Right forelimb (tissue), 1 donor: Measurements from ENCODE around the gene CNBD2.
"Not testable (repeated sequence)": the region's sequence is repeated elsewhere in the genome, so short reads cannot be mapped to it uniquely, and the experiment has no call there.

Experiments
- DNase-seq: peaks from one replicate; pipeline ENCODE4 v3.0.0-alpha.2; 2018

The CNBD2 gene

DNA sequence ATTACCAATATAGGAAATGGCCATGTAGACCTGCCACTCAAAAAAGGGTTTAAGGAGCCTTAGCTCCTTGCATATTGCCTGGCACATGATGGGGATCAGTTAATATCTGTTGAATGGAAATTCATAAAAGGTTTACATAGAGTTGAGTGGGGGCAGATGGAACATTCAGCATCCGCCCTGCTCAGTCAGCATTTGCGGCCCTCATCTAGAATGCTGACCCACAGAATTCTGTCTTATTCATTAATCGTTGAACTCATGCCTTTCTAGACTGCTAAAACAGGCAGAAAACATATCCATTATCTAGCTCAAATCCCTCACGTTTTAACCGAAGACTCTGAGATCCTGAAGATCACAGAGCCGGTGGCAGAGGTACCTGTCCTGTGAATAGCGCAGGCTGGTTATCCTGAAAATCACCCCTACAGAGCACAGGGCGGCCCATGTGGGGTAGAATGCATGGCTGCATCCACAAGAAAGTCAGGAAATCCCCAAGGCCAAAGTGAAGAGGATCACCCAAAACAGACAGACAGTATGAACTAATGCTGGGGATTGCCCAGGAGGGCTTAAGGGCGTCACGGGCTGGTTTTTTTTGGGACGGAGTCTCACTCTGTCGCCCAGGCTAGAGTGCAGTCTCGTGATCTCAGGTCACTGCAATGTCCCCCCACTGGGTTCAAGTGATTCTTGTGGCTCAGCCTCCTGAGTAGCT is 59.9 kb downstream of the CNBD2 start:
- DNase-seq = no peak

DNA sequence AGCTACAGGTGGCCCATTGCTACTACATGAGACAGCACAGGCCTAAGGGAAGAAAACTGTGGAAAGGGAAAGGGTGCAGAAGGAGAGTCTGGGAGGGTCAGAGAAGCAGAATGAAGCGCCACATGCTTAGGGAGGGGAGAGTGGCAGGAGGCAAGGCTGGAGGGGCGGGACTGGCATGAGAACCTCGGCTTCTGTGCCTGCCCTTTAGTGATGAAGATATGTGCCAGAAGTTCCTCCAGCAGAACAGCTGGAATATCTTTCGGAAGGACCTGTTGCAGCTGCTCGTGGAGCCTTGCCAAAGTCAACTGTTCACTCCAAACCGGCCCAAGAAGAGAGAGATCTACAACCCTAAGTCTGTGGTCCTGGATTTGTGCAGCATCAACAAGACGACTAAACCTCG is 61.8 kb downstream of the CNBD2 start:
- peak; percentile 70 for DNase-seq

DNA sequence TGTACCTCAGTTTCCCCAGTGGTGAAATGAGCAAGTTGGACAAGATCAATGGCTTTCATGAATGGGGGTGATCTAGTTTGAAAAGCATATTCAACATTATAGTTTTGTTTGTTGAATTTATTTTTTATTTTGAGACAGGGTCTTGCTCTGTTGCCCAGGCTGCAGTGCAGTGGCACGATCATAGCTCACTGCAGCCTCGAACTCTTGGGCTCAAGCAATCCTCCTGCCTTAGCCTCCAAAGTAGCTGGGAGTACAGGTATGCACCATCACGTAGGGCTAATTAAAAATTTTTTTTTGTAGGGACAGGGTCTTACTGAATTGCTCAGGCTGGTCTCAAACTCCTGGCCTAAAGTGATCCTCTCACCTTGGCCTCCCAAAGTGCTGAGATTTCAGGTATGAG is 63.4 kb downstream of the CNBD2 start:
- DNase-seq = no peak

DNA sequence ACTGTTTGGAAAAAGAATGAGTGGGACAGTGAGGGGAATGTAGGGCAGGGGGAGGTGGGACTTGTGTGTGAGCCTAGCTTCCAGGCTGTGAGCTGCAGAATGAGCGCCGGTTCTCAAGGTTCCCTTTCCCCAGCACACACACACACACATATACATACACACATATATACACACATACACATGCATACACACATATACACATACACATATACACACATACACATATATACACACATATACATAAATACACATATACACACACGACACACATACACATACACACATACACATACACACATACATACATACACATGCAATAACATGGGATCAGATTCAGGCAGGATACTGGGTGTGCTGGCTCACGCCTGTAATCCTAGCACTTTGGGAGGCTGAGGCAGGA is 66.5 kb downstream of the CNBD2 start:
- no peak for DNase-seq

DNA sequence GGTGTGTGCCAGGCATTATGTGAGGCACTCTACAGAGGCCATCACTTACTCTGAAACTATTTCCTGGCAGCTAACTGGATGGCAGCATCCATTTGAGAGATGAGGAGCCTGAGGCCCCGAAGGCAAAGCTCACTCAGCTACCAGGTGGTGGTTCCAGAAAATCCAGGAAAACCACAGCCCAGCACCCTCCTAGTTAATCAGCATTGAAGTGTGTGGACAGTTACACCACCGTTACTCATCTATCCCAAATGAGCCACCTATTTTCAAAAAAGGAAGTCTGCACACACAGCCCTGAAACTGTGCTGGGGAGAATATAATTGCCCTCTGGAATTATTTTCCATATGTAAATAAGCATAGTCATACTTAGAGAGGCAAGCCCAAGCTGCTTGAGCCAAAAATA is 67.4 kb downstream of the CNBD2 start:
- DNase-seq = no peak

DNA sequence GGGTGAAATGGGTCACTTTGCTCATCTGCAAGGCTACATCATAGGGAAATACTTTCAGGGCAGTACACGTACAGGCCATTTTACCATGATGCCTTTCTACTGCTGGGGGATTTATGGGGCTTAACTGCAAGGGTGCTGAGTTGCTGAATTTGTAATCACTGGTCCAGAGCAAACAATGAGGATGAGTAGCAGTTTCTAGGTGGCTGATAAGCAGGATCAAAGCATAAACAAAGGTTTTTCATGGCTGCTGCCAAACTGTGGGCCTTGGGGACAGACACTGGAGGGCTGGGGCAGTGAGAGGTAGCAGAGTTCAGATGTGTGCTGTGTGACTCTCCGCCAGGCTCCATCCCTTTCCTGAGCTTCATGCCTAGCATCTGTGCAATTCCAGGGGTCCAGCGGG is 68.3 kb downstream of the CNBD2 start:
- DNase-seq = no peak

DNA sequence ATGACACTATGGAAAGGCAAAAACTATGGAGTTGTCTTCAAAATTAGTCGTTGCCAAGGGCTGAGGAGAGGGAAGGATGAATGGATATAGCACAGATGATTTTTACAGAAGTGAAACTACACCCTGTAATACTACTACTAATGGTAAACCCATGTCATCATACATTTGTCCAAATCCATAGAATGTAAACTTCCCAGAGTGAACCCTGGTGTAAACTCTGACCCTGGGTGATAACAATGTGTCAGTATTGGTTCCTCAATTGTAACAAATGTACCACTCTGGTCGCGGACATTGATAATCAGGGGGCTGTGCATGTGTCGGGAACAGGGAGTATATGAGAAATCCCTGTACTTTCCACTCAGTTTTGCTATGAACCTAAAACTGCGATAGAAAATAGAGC is 72.2 kb downstream of the CNBD2 start:
- DNase-seq = no peak

DNA sequence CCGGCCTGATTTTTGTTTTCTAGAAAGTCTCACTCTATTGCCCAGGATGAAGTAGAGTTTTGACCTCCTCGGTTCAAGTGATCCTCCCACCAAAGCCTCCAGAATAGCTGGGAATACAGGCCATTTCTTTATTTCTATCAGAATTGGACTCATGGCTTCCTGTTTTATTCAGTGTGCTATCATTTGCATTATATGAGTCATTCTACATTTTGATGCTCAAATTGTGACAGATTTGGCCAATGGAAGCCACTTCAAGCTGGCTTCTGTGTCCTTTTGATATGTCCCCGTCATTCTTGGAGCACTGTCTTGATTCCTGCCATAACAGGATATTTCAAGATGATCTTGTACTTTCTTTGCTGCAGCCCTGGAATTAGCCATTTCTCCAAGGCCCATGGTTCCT is 75.1 kb downstream of the CNBD2 start:
- no peak for DNase-seq

DNA sequence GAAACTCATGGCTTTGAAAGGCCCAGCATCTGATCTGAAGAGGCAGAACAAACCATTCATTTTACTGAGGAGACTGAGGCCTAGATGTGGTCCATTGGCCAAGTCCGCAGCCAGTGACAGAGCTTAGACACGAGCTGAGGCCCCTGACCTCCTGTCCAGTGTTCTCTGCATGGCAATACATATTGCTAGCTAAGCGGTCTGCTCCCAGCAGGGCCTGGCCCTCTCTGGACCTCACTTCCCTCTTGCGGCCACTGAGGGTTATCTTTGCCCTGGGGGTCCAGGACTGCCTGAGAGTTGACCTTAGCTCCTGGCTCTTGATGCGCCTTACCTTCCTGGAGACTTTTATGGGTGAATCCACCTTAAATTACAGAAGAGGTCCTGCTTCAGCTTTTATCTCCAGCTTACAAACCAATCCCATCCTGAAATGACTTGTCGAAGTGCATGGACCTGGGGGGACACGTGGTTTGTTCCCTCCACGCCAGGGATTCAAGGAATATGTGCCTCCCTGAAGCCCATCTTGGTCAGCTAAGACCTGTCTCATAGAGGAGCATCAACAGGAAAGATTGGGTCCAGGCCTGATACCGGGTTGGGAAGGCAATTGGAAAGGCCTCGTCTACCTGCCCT is 75.6 kb downstream of the CNBD2 start:
- DNase-seq = no peak

DNA sequence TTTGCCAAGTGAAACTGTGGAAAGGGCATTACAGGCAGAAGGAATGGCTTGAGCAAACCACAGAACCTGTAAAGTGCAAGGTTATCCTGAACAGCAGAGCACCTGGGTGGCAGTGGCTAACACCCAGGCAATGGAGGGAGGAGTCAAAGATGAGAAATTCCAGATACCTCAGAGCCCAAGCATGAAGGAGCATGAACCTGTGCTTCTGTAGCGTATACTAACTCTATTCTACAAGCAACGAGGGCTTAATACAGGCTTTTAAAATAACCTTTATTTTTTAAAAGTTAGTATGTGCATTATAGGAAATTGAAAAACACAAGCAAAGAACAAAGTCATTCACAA is 77.0 kb downstream of the CNBD2 start:
- peak; percentile 1 for DNase-seq

DNA sequence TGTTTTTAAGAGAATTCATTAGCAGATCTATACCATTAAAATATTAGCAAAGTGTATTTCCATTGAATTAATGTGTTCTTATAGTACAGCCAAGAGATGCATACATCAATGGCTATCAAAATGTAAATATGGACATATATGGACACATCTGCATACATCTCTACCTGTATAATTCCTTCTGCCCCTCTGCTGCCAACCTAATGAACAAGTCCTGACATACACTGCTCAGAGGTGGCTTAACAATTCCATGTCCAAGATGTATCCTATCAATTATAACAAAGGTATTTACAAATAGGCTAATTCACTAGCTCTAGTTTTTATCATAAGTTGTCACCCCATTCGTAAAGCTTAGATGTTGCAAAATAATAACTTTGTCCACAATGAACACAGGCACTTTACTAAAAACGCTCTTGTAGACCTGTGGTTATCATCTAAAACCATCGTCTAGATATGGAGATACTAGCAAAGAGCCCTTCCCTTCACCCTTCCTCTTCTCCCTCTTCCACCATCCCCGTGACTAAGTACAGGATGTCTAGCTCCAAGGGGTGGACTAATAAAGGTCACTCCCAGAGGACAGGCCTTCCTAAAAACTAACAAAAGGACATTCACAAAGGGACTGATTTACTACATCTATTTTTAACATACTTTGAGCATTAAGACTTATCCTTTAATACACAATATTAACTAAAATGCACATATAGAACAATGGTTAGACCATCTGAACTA is 77.8 kb downstream of the CNBD2 start:
- not testable (repeated sequence) for DNase-seq

DNA sequence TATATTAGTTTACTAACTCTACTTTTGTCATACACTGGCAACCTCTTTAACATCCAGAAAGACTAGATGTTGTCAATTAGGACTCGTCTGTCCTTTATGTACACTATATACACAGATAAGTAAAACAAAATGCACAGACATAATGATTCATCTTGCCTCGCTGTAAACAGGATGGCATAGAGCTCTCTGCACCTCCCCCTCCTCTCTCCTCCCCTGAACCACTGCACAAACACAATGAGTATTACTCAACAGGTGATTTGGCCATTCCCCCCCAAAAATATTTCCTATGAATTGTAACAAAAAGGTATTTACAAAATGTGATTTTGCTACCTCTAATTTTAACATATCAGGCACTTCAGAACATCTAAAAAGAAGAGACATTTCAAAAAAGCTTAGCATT is 81.0 kb downstream of the CNBD2 start:
- DNase-seq = not testable (repeated sequence)

DNA sequence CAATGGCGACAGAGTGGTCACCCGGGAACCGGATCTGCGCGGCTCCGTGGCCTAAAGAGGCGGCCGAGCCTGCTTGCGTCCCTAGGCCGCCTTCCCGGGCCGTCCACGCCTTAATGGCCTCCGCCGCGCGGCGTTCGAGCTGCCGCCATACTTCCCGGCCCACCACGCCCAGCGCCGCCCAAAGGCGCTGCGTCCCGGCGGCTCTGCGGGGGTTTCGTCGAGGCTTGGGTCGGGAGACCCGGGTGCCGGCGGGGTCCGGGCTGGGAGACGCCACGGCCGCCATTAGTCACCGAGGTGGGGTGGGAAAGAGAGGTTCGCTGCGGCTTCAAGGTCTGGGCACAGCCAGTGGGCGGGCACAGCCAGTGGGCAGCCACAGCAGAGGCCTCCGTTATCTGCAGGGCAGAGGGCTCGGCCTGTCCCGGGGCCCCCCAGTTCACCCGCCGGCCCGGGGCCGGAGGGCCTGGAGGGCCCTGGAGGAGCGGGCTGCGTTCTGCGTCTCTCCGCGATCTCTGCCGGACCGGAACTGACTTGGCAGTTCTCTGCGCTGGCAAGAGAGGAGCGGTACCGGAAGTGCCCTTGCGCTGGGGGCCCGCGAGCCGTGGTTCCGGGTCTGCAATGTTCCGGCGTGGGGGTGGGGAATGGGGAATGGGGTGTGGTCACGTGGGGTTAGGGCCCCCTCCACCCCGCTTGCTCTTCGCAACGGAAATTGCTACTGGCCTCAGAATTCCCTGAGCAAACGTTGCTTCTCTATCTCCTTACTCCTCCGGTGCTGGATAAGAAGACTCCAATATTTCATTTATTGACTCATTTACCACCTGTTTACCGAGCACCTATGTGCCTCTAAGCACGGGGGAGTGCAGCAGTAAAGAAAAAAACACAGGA is 82.3 kb downstream of the CNBD2 start:
- peak; percentile 95 for DNase-seq

DNA sequence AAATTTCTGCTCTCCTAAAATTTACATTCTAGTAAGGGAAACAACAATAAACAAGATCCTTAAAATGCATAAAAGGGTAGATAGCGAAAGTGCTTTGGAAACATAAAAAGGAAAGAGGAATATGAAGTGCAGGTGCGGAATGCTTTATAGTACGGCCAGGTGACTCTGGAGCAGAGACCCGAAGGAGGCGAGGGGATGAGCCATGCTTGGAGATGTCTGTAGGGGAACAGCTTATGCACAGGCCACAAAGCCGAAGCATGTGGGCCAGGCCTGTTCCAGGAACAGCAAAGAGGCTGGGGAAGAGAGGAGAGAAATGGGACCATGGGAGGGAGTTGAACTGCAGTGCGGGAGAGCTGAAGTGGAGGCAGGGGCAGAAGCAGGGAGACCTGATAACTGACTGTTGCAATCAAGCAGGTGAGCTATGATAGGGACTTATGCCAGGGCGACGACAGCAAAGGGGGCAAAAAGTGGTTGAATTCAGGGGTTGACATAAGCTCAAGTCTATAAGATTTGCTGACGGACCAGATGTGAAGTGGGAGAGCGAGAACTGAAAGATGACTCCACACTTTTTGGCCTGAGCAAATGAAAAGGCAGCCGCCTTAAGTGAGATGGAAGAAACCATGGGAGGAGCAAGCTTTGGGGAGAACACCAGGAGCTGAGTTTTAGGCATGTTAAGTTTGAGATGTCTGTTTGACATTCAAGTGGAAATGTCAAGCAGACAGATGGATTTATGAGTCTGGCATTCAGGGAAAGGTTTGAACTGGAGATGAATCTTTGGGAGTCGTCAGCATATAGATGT is 83.1 kb downstream of the CNBD2 start:
- DNase-seq = no peak

DNA sequence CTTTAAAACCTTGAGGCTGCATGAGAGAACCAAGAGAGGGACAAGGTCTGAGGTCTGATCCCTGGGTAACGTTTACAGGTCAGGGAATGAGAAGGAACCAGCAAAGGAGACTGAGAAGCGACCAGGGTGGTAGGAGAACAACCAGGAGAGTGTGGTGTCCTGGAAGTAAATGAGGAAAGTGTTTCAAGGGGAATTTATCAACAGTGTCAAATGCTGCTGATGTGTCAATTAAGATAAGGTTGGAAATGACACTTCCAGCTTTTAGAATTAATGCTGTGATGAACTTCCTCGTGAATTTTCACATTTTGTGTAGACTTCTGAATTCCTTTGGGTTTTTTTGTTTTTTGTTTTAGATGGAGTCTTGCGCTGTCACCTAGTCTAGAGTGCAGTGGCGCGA is 83.7 kb downstream of the CNBD2 start:
- no peak for DNase-seq

DNA sequence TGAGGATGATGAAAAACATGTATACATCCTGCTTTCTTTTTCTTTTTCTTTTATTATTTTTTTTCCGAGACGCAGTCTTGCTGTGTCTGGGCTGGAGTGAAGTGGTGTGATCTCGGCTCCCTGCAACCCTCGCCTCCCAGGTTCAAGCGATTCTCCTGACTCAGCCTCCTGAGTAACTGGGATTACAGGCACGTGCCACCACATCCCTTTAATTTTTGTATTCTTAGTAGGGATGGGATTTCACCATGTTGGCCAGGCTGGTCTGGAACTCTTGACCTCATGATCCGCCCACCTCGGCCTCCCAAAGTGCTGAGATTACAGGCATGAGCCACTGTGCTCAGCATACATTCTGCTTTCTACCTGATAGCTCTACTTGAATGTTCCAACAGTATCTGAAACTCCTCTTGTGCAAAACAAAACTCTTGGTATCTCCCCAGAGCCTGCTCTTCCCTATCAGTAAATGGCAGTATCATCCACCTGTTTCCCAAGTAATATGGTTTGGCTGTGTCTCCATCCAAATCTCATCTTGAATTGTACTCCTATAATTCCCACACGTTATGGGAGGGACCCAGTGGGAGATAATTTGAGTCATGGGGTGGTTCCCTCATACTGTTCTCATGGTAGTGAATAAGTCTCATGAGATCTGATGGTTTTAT is 85.6 kb downstream of the CNBD2 start:
- not testable (repeated sequence) for DNase-seq

DNA sequence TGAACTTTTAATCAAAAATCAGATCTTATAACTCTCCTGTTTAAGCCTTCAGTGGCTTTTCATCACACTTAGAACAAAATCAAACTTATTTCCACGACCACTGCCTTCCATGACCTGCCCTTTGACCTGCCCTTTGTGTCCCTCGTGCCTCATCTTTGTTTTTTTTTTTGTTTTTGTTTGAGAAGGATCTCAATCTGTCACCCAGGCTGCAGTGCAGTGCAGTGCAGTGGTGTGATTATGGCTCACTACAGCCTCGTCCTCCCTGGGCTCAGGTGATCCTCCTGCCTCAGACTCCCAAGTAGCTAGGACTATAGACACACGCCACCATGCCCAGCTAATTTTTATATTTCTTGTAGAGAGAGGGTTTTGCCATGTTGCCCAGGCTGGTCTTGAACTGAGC is 86.8 kb downstream of the CNBD2 start:
- no peak for DNase-seq

DNA sequence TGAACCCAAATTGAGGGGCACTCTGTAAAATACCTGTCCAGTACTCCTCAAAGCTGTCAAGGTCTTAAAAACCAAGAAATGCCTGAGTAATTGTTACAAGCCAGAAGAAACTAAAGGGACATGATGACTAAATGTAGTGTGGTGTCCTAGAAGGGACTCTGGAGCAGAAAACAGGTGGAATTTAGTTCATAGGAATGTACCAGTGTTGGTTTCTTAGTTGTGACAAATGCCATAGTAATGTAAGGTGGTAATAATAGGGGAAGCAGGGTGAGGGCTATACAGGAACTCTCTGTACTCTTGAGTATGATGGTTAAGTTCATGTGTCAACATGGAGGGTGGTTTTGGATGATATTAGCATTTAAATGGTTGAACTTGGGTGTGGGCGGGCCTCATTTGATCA is 92.3 kb downstream of the CNBD2 start:
- no peak for DNase-seq

DNA sequence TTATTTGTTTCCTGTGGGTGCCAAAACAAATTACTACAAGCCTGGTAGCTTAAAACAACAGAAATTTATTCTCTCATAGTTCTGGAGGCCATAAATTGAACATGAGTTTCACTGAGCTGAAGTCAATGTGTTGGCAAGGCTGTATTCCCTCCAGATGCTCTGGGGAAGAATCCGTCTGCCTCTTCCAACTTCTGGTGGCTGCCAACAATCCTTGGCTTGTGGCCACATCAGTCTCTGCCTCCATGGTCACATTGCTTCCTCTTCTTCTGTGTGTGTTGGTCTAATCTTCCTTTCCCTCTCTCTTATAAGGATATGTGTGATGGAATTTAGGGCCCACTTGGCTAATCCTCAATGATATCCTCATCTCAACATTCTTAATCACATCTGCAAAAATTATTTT is 93.4 kb downstream of the CNBD2 start:
- DNase-seq = no peak

DNA sequence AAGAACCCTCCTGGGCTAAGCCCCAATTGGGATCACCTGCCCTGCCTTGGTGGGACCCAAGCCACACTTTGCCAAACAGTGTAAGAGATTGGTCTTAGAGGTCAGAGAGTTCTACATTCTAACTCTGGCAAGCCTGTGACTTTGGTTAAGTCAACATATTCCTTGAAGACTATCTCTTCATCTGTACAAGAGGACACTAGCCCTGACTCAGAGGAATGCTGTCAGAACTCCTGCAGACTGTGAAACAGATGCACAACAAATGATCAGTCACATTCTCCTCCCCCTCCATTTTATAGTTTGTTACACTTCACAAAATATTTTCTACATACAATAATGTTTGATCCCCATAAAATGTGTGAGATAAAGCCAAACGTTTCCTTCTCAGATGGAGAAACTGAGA is 94.4 kb downstream of the CNBD2 start:
- no peak for DNase-seq

DNA sequence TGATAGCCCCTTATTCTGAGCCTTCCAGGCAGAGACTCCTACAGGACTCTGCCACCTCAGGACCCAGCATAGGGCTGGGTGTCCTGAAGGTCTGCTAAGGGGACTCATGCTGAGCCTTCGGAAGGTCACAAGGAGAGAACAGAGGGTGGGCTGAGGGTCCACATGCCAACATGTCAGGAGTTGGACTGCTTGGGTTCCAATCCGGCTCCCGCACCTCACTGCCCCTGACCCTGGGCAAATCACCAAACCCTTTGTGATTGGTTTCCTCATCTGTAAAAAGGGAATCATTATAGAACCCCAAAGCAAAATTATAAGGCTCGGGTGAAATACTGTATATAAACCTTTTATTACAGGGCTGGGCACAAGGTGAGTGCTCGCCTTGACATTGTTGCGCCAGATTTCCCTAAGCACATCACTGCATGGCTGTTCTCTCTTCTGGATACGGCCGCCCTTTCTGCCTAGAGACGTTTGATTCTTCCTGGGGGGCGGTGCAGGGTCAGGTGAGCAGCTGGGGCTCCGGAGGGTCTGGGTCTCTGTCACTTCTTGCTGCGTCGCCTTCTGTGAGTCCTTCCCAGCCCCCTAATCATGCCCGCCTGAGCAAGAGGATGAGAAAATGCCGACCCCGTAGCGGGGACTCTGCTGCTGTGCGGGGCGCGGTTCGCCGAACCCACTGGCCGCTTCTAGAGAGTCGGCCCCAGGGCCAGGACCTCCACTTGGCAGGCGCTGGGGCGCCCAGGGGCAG is 95.7 kb downstream of the CNBD2 start:
- no peak for DNase-seq
